ENCODE measurements around the gene SLC4A9.
"Not testable (repeated sequence)": the region's sequence is repeated elsewhere in the genome, so short reads cannot be mapped to it uniquely, and the experiment has no call there.

Gene SLC4A9

GRCh38 chr5:140401362-140402257, 41.6 kb downstream of the SLC4A9 start, which contains the start of gene ANKHD1:
Gene ANKHD1, plus strand, starts transcription at chr5:140401833. Its CDS starts 135 bp downstream, at chr5:140401968.
- peak; percentile 96 for DNase-seq

- DNase-seq, result no peak
Measured at GRCh38 chr5:140402258-140403074, 42.5 kb downstream of the SLC4A9 start.

GRCh38 chr5:140403613-140404012, 43.6 kb downstream of the SLC4A9 start:
- no peak for DNase-seq

- no peak for DNase-seq
Measured at GRCh38 chr5:140408750-140409241, 48.8 kb downstream of the SLC4A9 start.

GRCh38 chr5:140413230-140413629, 53.2 kb downstream of the SLC4A9 start:
- no peak for DNase-seq

GRCh38 chr5:140417235-140417634, 57.2 kb downstream of the SLC4A9 start:
- no peak for DNase-seq

GRCh38 chr5:140418862-140419520, 59.0 kb downstream of the SLC4A9 start:
- DNase-seq, result no peak

- DNase-seq, result no peak
Measured at GRCh38 chr5:140420226-140420570, 60.2 kb downstream of the SLC4A9 start.

- DNase-seq, result no peak
Measured at GRCh38 chr5:140420665-140421361, 60.8 kb downstream of the SLC4A9 start.

- DNase-seq, result not testable (repeated sequence)
Measured at GRCh38 chr5:140421375-140421774, 61.4 kb downstream of the SLC4A9 start.

- no peak for DNase-seq
Measured at GRCh38 chr5:140423609-140424008, 63.6 kb downstream of the SLC4A9 start.

- no peak for DNase-seq
Measured at GRCh38 chr5:140424135-140424534, 64.1 kb downstream of the SLC4A9 start.

Measured in NCI-H524 treated with DMSO at 0.1 percent for 48 hours (cell line).